GM06990 (cell line): ENCODE data around the gene AEBP1.

Experiments used
- DNase-seq: peaks from one replicate; pipeline ENCODE4 v3.0.0-alpha.2; 2011; ENCODE audit not compliant: insufficient read length; ENCODE audit errors: extremely low read depth
- H3K27me3 ChIP-seq: replicated peaks from 2 replicates; pipeline ENCODE4 v1.6.0; 2011; ENCODE audit warnings: low read length; ENCODE audit not compliant: control insufficient read depth, insufficient read depth
- H3K36me3 ChIP-seq: 2 replicates; pipeline ENCODE4 v1.5.1; 2011; ENCODE audit warnings: low read length; ENCODE audit not compliant: control insufficient read depth, insufficient read depth
- H3K4me3 ChIP-seq: replicated peaks from 2 replicates; pipeline ENCODE4 v1.5.1; 2011; ENCODE audit warnings: low read depth, mild to moderate bottlenecking, control low read depth, low read length
- TF ChIP-seq, protein P1 (sequence below): IDR thresholded peaks from 2 replicates; pipeline ENCODE4 v1.5.1; 2011; ENCODE audit warnings: low read length, control low read depth, mild to moderate bottlenecking, inconsistent platforms; ENCODE audit not compliant: insufficient read depth, poor library complexity, severe bottlenecking

Gene AEBP1

DNA sequence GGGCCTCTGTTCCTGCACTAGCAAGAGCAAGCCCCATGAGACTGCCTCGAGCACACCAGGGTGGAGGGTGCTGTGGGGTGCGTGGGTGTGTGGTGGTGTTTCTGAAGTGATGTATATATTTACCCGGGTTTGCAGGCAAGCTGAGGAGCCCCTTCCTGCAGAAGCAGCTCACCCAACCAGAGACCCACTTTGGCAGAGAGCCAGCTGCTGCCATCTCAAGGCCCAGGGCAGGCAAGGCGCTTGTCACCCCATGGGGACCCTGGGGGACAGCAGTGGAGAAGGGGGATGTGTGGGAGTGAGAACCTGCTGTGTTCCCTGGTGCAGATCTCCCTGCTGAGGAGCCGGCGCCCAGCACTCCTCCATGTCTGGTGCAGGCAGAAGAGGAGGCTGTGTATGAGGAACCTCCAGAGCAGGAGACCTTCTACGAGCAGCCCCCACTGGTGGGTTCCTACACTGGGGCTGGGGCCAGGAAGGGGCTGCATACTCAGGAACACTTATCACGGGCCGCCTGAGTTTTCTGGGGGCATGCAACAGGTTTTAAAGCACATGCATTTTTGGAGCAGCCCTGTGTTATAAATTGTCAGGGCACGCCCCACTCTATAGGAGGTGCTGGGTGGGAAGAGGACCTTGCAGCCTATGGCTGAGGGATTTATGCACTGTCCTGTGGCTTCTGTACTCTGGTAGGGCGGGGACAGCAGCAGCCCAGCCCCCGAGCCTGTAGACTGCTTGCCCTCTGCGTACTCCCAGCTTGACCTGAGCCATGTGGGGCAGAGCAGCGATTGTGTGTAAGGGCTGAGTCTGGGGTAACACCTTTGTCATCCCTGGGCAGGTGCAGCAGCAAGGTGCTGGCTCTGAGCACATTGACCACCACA is 44.7 kb upstream of the AEBP1 start:
- TF ChIP-seq, protein P1, sequence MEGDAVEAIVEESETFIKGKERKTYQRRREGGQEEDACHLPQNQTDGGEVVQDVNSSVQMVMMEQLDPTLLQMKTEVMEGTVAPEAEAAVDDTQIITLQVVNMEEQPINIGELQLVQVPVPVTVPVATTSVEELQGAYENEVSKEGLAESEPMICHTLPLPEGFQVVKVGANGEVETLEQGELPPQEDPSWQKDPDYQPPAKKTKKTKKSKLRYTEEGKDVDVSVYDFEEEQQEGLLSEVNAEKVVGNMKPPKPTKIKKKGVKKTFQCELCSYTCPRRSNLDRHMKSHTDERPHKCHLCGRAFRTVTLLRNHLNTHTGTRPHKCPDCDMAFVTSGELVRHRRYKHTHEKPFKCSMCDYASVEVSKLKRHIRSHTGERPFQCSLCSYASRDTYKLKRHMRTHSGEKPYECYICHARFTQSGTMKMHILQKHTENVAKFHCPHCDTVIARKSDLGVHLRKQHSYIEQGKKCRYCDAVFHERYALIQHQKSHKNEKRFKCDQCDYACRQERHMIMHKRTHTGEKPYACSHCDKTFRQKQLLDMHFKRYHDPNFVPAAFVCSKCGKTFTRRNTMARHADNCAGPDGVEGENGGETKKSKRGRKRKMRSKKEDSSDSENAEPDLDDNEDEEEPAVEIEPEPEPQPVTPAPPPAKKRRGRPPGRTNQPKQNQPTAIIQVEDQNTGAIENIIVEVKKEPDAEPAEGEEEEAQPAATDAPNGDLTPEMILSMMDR = no peak

DNA sequence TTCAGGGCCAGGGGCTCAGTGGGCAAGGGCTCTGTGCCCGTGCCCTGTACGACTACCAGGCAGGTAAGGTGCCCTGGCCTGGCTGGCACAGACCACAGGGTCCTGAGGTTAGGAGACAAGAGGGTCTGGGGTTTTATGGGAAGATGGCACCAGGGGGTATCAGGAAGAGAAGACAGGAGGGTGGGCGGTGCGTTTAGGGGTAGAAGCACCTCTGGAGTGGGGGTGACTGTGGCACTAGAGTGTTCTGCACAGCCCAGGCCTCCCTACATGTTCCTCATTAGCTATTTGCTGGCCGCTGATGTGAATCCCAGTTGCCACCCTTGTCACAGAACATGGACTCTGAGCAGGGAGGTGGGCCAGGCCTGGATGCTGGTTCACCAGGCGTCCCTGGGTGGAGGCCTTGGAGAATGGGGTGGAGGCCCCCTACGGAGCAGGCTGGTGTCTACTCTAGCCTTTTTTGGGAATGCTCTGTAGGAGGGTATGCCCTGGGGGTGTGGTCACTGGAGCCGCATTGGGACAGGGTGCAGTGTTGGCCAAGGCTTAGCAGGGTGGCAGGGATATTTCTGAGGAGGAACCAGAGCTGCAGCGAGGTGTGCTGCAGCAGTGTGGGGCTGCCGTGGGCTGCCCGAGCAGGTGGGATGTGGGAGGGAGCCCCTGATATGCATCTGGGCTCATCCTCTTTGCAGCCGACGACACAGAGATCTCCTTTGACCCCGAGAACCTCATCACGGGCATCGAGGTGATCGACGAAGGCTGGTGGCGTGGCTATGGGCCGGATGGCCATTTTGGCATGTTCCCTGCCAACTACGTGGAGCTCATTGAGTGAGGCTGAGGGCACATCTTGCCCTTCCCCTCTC is 43.8 kb upstream of the AEBP1 start:
- Histone ChIP-seq H3K4me3 (no peak overlapping the region), H3K36me3 (peaks cover 50% of the 10 kb centered on the region), H3K27me3 (no peaks in the 10 kb centered on the region)
- DNase-seq = no peak
- TF ChIP-seq, protein P1 = no peak

More for the DNA sequence above, 44.7 kb upstream of the AEBP1 start:
- no peak overlapping the region for H3K4me3 ChIP-seq
- no peaks in the 10 kb centered on the region for H3K27me3 ChIP-seq
- DNase-seq = no peak
- H3K36me3 ChIP-seq = peaks cover 50% of the 10 kb centered on the region

DNA sequence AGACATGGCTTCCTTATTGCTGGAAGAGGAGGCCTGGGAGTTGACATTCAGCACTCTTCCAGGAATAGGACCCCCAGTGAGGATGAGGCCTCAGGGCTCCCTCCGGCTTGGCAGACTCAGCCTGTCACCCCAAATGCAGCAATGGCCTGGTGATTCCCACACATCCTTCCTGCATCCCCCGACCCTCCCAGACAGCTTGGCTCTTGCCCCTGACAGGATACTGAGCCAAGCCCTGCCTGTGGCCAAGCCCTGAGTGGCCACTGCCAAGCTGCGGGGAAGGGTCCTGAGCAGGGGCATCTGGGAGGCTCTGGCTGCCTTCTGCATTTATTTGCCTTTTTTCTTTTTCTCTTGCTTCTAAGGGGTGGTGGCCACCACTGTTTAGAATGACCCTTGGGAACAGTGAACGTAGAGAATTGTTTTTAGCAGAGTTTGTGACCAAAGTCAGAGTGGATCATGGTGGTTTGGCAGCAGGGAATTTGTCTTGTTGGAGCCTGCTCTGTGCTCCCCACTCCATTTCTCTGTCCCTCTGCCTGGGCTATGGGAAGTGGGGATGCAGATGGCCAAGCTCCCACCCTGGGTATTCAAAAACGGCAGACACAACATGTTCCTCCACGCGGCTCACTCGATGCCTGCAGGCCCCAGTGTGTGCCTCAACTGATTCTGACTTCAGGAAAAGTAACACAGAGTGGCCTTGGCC is 43.0 kb upstream of the AEBP1 start:
- Histone ChIP-seq H3K36me3 (peaks cover 48% of the 10 kb centered on the region), H3K27me3 (no peaks in the 10 kb centered on the region), H3K4me3 (no peak overlapping the region)
- TF ChIP-seq, protein P1 = no peak
- no peak for DNase-seq

DNA sequence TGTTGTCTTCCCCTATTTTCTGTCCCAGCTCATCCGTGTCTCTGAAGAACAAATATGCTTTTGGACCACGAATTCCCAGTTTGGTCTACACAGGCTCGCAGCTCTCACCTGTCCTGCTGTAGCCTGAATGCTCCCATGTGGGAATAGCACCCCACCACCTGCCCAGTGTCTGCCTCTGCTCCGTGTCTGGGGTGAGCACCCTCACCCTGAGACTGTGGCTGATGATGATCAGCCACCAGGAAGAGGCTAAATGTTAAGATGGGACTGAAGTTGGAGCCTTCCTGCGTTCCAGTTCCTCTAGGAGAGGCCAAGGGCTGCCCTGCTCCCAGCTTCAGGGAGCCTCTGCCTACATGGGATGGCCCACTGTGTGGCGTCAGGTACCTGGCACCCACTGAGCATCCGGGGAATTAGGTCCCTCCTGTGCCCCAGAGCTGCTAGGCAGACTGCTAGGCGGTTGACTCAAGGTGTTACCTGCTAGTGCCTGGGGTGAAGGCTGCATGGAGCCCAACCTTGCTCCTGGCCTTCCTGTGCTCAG is 42.4 kb upstream of the AEBP1 start:
- Histone ChIP-seq H3K36me3 (peaks cover 44% of the 10 kb centered on the region), H3K27me3 (no peaks in the 10 kb centered on the region), H3K4me3 (no peak overlapping the region)
- TF ChIP-seq, protein P1 = no peak
- no peak for DNase-seq

DNA sequence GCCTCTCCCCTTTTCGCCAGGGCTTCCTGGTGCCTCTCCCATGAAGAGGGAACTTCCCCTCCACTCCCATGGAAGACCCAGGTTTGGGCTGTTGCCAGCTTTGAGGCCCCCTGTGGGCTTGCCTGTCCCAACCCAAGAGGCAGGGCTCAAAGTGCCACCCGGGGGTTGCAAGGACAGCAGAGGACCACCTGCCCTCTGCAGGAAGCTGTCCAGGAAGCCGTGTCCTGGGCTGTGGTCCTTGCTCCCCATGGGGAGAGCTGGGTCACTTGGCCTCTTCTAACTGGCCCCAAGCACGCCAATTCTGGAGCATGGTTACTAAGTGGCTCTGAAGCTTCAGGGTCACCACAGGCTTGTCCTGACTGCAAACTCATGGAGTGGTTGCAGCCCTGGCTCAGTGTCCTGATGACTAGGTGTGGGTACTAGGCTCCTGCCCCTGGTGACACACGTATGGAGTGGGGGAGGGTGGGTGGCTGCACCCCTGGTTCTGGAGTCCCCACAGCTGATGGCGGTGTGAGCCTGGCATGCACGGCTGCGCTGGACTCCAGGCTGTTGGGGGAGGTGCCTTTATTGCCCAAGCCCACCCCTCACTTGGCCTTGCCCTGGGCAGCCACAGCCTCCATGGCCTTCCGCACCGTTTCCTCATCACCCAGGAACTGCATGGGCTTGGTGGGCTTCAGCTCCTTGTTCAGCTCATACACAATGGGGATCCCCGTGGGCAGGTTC is 41.8 kb upstream of the AEBP1 start:
- TF ChIP-seq, protein P1 = no peak
- H3K36me3 ChIP-seq = peaks cover 38% of the 10 kb centered on the region
- no peak overlapping the region for H3K4me3 ChIP-seq
- no peaks in the 10 kb centered on the region for H3K27me3 ChIP-seq
- no peak for DNase-seq
